Thoracic aorta (tissue), 2 donors: ENCODE data around the gene SCCPDH. TPM values are rescaled to one million over a fixed set of nuclear protein-coding genes. Genes with fewer than 3 reads are reported as not detected.

Source experiments
- ATAC-seq: fragments of 150-250 bp; one replicate; pipeline ENCODE4 v1.8.0; 2017; ENCODE audit warnings: low read depth; ENCODE audit not compliant: insufficient number of reproducible peaks, low FRiP score
- DNase-seq: peaks from one replicate; pipeline ENCODE4 v3.0.0-alpha.2; 2020; ENCODE audit warnings: low spot score
- H3K27ac ChIP-seq, 2 donors: fragments of 200-600 bp; sonication (generic); 1 replicate in 1 of 2; 2 replicates in 1 of 2; pipeline ENCODE4 v1.5.1; 2016; ENCODE audit warnings: mild to moderate bottlenecking in 2 of 2, moderate library complexity in 2 of 2
- H3K27me3 ChIP-seq: fragments of 200-600 bp; sonication (generic); replicated peaks from 2 replicates; pipeline ENCODE4 v1.6.0; 2016; ENCODE audit warnings: mild to moderate bottlenecking; ENCODE audit not compliant: insufficient read depth
- H3K36me3 ChIP-seq: fragments of 200-600 bp; sonication (generic); one replicate; pipeline ENCODE4 v1.5.1; 2016
- H3K4me1 ChIP-seq, 2 donors: fragments of 200-600 bp; sonication (generic); 1 replicate in 1 of 2; 2 replicates in 1 of 2; pipeline versions ENCODE4 v1.5.1 to v1.6.0; 2016; ENCODE audit warnings: low read depth in 2 of 2, mild to moderate bottlenecking in 1 of 2; ENCODE audit not compliant: control insufficient read depth in 1 of 2
- H3K4me3 ChIP-seq: fragments of 200-600 bp; sonication (generic); 2 replicates; pipeline ENCODE4 v1.5.1; 2016; ENCODE audit warnings: mild to moderate bottlenecking
- H3K9me3 ChIP-seq: fragments of 200-600 bp; sonication (generic); 2 replicates; pipeline ENCODE4 v1.5.1; 2016
- total RNA-seq, 2 donors: library from RNA; depleted of rRNA; stranded (reverse); fragments of >200 nt; gene quantifications; one replicate each; pipeline versions ENCODE4 v1.1.0 to v1.2.3, GENCODE V29; 2016
- TF ChIP-seq, protein P1 (sequence below): fragments of 200-600 bp; sonication (generic); IDR thresholded peaks from one replicate; pipeline ENCODE4 v1.5.1; 2019; ENCODE audit warnings: antibody characterized with exemption

The SCCPDH gene
- total RNA-seq, 2 donors from 2014 or later, result 12.8 to 14.4 TPM

DNA sequence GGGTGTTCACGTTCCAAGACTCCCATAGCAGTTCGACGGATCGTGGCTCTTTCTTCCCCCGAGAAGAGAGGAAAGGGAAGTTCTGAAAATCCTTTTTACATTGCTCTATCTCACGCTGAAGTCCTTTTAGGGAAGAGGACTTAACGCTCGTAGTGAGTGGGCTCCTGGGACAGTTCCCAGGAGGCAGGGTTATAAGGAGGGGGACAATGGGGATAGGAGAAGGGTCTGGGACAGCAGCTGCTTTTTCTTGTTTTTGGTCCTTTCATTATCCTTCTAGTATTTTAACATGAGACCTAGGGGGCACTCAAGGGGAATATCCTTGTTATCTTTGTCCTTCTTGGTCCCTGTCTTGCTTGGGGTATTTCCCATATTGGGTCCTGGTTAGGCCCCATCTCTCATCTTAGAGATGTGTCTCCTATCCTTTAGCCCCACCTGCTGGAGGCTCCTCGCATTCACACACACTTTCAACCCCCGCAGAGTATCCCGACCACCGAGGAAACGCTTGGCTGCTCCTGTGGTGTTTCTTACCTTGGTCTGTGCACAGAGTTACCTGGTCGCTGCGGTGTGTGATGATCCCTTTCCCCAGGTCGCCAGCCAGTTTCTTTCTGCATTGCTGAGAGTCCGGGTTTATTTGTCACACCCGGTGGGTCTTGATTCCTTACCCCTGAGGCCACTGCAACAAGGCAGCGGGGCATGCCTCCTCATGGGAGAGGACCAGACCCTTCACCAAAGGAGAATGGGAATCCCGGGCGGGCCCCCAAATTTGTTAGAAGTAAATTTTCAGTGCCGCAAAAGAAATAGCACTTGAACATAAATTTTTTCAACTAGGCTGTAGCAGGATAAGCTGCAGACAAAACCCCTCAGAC lies 29.7 kb downstream of the SCCPDH start:
- H3K4me1 ChIP-seq, result no peaks in the 10 kb centered on the region
- ATAC-seq (no peak), DNase-seq (no peak)
- TF ChIP-seq, protein P1, sequence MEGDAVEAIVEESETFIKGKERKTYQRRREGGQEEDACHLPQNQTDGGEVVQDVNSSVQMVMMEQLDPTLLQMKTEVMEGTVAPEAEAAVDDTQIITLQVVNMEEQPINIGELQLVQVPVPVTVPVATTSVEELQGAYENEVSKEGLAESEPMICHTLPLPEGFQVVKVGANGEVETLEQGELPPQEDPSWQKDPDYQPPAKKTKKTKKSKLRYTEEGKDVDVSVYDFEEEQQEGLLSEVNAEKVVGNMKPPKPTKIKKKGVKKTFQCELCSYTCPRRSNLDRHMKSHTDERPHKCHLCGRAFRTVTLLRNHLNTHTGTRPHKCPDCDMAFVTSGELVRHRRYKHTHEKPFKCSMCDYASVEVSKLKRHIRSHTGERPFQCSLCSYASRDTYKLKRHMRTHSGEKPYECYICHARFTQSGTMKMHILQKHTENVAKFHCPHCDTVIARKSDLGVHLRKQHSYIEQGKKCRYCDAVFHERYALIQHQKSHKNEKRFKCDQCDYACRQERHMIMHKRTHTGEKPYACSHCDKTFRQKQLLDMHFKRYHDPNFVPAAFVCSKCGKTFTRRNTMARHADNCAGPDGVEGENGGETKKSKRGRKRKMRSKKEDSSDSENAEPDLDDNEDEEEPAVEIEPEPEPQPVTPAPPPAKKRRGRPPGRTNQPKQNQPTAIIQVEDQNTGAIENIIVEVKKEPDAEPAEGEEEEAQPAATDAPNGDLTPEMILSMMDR, result peak; percentile 58
- H3K9me3 ChIP-seq, result no peaks in the 10 kb centered on the region
- H3K27ac ChIP-seq, result no peak overlapping the region
- H3K27me3 ChIP-seq, result no peaks in the 10 kb centered on the region
- H3K4me3 ChIP-seq, result no peak overlapping the region
- no peaks in the 10 kb centered on the region for H3K36me3 ChIP-seq

DNA sequence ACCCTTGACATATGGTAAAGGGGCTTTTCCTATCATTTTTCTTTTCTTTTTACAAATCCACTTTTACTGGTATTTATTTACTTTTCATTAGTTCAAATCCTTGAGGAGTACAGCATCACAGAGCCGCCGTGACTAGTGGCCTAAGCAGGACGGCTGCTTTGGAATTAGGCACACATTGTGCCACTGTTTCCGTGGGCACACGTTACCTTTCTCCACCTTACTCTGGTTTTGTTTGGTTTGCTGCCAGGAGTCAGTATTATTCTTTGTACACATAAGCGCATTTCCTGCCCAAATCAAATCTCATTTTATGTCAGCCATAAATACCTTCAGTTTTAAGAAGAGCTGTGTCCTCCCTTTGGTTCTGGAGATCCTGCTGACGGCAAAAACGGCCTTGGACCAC lies 31.2 kb downstream of the SCCPDH start:
- DNase-seq, result no peak
- Histone ChIP-seq H3K9me3 (no peaks in the 10 kb centered on the region), H3K27ac (no peak overlapping the region), H3K4me3 (no peak overlapping the region), H3K27me3 (no peaks in the 10 kb centered on the region), H3K36me3 (peaks cover under 1% of the 10 kb centered on the region), H3K4me1 (no peaks in the 10 kb centered on the region)
- TF ChIP-seq, protein P1, result no peak
- ATAC-seq, result no peak

GRCh38 chr1:246760422-246761347 lies 36.5 kb downstream of the SCCPDH start:
- H3K36me3 ChIP-seq, result peaks cover 4% of the 10 kb centered on the region
- no peaks in the 10 kb centered on the region for H3K27me3 ChIP-seq
- H3K27ac ChIP-seq, result no peak overlapping the region
- no peaks in the 10 kb centered on the region for H3K4me1 ChIP-seq
- ATAC-seq (no peak), DNase-seq (no peak)
- TF ChIP-seq, protein P1, result no peak
- no peak overlapping the region for H3K4me3 ChIP-seq
- H3K9me3 ChIP-seq, result no peaks in the 10 kb centered on the region

DNA sequence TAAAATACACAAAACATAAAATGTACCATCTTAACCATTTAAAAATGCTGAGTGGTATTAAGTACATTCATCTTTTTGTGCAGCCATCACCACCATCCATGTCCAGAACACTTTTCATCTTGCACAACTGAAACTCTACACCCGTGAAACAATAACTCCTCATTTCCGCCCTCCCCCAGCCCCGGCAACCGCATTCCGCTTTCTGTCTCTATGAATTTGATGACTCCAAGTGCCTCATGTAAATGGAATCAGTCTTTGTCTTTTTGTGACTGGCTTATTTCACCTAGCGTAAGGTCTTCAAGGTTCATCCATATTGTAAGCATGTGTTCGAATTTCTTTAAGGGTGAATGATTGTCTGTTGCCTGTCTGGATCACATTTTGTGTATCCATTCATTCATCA lies 37.2 kb downstream of the SCCPDH start:
- Histone ChIP-seq H3K27ac (no peak overlapping the region), H3K4me1 (no peaks in the 10 kb centered on the region), H3K9me3 (no peaks in the 10 kb centered on the region), H3K27me3 (no peaks in the 10 kb centered on the region), H3K4me3 (no peak overlapping the region), H3K36me3 (peaks cover 10% of the 10 kb centered on the region)
- ATAC-seq (no peak), DNase-seq (no peak)
- TF ChIP-seq, protein P1, result no peak

DNA sequence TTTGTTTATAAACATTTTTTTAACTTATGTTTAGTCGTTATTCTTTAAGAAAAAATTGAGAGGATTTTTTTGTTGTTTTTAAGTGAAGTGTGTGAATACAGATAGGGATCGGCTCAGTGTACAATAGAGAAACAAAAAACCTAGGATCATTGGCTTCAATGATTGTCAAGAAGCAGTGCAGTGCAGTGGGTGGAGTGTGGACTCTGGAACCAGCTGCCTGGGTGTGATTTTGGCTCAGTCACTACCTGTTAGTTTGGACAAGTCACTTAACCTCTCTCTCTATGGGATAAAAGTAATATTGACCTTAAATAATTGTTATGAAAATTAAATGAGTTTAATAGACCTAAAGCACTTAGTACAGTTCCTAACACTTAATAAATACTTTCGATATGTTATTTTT lies 41.3 kb downstream of the SCCPDH start:
- Histone ChIP-seq H3K27ac (no peak overlapping the region), H3K4me1 (no peaks in the 10 kb centered on the region), H3K9me3 (no peaks in the 10 kb centered on the region), H3K36me3 (peaks cover 17% of the 10 kb centered on the region), H3K4me3 (no peak overlapping the region), H3K27me3 (no peaks in the 10 kb centered on the region)
- TF ChIP-seq, protein P1, result no peak
- DNase-seq (no peak), ATAC-seq (no peak)
